Astrocyte (in vitro differentiated cells and primary cell): ENCODE results near the gene HLF.

Source experiments
- EZH2 ChIP-seq: IDR thresholded peaks from 2 replicates; pipeline ENCODE4 v1.6.1; 2012; ENCODE audit warnings: mild to moderate bottlenecking, low read length, inconsistent platforms; ENCODE audit not compliant: insufficient read depth
- TF ChIP-seq, protein P1 (sequence below): IDR thresholded peaks from 2 replicates; pipeline ENCODE4 v1.5.1; 2011; ENCODE audit warnings: low read depth, mild to moderate bottlenecking, inconsistent platforms, low read length, moderate library complexity; ENCODE audit not compliant: insufficient read depth

DNA sequence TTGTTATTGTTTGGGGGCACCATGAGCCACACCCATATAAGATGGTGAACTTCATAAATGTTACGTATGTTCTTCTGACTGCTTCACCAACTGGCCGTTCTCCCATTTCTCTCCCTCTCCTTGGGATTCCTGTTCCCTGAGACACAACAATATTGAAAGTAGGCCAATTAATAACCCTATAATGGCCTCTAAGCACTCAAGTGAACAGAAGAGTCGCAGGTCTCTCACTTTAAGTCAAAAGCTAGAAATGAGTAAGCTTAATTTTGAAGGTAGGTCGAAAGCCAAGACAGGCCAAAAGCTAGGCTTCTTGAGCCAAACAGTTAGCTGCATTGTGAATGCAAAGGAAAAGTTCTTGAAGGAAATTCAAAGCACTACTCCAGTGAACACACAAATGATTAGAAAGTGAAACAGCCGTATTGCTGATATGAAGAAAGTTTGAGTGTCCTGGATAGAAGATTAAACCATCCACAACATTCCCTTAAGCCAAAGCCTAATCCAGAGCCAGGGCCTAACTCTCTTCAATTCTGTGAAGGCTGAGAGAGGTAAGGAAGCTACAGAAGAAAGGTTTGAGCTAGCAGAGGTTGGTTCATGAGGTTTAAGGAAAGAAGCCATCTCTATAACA, 25.8 kb downstream of the HLF start:
- TF ChIP-seq, protein P1, sequence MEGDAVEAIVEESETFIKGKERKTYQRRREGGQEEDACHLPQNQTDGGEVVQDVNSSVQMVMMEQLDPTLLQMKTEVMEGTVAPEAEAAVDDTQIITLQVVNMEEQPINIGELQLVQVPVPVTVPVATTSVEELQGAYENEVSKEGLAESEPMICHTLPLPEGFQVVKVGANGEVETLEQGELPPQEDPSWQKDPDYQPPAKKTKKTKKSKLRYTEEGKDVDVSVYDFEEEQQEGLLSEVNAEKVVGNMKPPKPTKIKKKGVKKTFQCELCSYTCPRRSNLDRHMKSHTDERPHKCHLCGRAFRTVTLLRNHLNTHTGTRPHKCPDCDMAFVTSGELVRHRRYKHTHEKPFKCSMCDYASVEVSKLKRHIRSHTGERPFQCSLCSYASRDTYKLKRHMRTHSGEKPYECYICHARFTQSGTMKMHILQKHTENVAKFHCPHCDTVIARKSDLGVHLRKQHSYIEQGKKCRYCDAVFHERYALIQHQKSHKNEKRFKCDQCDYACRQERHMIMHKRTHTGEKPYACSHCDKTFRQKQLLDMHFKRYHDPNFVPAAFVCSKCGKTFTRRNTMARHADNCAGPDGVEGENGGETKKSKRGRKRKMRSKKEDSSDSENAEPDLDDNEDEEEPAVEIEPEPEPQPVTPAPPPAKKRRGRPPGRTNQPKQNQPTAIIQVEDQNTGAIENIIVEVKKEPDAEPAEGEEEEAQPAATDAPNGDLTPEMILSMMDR = no peak
- TF ChIP-seq EZH2 = no peak
